Measurements from ENCODE around the gene NACA.

NACA gene

DNA sequence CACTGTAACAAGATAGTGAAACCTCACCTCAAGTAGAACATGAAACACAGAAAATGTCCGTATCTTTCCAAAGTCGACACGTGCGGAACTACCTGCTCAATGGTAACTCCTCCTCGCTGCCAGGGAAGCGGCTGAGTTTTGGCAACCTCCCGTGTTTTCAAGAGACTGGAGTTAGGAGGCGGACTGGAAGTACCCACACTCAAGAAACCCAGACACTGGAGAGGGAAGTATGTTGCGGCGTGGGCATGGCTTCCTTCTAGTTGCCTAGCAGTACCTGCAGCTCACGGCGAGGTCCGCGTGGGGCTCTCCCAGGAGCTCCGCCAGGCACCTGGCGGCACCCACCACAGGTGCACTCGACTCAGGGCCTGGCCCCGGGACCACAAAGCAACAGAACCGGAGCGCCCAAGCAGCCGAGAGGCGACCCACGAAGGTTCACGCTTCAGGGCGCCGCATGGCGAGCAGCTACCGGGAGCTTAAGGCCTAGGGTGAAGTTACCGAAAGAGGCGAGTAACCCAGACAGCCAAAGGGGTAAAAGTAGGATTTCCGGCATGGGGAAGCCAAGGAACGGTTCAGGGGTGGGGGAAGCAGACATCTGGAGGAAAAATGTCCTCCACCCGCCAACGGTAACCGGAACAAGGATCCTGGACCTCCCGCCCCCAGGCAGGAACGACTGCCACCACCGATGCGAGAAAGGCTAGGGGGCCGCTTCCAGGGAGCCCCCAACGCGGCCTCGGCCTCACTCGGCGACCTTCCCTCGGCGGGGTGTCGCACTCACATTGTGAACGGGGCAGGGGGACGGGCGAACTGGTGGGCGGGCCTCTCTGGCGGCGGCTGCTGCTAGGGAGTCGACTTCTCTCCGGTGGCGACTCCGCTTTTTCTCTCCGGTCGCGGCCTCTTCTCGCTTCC lies 37.6 kb downstream of the NACA start:
- no peak for DNase-seq

DNA sequence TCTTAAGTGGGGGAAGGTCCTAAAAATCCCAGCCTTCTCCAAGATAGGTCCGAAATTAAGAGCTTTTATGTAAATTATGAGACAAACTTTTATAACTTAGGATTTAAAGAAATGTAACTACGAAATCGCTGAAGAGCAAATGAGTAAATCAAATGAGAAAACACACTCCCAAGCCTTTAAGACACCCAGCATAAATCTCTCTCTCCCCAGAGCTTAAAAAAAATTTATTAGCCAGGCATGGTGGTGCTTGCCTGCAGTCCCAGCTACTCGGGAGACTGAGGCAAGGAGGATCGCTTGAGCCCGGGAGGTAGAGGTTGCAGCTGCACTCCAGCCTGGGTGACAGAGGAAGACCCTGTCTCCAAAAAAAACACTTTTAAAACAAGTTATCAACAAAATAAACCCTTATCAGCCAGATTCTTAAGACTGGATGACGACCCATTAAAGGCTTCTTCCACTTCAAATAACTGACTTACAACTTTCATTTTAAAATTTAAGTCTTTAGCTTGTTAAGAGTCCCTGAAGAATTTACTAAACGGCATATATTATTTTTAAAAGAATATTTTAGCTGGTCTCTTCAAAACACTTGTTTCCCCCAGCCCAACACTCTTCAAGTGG lies 40.2 kb downstream of the NACA start:
- DNase-seq = no peak

- DNase-seq = no peak
These were observed 42.8 kb downstream of the NACA start for GRCh38 chr12:56682323-56682722.

- no peak for DNase-seq
These were observed 45.1 kb downstream of the NACA start for GRCh38 chr12:56679883-56680575.

GRCh38 chr12:56678852-56679251 lies 46.2 kb downstream of the NACA start:
- no peak for DNase-seq

GRCh38 chr12:56677680-56678079 lies 47.4 kb downstream of the NACA start:
- DNase-seq = no peak

DNA sequence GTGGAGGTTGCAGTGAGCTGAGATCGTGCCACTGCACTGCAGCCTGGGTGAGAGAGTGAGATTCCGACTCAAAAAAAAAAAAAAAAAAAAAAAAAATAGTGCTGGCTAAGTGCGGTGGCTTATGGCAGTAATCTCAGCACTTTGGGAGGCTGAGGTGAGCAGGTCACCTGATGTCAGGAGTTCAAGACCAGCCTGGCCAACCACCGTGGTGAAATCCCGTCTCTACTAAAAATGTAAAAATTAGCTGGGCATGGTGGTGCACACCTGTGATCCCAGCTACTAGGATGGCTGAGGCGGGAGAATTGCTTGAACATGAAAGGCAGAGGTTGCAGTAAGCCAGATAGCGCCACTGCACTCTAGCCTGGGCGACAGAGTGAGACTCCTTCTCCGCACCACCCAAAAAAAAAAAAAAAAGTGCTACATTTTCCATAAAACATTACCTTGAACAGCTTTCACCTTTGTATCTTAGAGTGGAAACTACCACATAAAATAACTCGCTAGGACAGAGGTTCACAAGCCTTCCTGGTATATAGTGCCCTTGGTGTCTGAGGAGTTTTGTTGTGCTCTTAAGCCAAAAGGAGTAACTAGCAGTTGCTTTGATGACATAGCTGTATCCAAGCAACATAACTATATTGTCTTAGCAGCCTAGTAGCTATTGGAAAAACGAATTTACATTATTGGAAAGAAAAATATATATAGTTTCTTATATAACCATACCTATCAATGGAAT lies 48.1 kb downstream of the NACA start:
- no peak for DNase-seq

DNA sequence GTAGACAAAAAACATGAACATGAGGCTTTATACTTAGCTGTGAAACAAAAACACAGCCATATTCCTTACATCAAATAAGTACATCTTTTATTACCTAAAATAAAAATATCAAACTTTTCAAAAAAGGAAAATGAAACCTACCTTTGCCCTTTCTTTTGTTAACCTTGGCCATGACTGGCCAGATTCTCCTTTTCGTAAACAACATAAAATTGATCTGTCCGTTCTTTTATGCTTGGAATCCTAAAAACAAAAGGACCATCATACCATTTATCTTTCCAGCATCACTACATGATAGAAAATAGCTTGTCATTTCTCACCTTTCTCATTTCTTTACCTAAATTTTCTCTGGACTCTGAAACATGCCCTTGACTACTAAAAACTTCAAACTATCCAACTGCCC lies 53.5 kb downstream of the NACA start:
- DNase-seq = no peak

DNA sequence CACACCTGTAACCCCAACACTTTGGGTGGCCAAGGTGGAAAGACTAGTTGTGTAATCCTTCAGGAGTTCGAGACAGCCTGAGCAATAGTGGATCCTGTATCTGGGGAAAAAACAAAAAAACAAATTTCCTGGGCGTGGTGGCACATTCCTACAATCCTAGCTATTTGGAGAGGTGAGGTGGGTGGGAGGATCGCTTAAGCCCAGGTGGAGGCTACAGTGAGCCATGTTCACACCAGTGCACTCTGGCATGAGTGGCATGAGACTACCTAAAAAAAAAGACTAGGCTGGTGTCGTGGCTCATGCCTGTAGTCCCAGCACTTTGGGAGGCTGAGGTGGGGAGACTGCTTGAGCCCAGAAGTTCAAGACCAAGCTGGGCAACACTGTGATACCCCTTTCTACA lies 54.3 kb downstream of the NACA start:
- DNase-seq = no peak

DNA sequence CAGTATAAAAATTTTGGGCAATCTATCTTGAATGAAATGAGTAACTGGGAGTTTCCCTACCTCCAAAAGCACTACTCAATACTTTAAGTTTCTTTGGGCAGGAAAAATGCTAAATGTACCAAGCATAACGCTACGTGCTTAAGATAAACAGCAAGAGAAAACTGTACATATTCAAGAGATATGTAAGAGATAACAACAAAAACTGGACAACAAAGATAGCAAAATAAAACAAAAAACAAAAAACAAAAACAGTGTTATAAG lies 57.0 kb downstream of the NACA start:
- DNase-seq = no peak

Data from NCI-H1092 (cell line).